Astrocyte (in vitro differentiated cells and primary cell): ENCODE results near the gene SLC2A13. TPM values are rescaled to one million over a fixed set of nuclear protein-coding genes. Genes with fewer than 3 reads are reported as not detected.

Experiments
- DNase-seq: peaks from one replicate; pipeline ENCODE4 v3.0.0-alpha.2; 2010; ENCODE audit warnings: low read depth
- FAIRE-seq: peaks from 2 replicates; lab custom pipeline; 2011; peaks lifted over from hg19 to GRCh38; lab: Jason Lieb, UNC
- H2AFZ ChIP-seq: 2 replicates; pipeline ENCODE4 v1.6.0; 2012; ENCODE audit warnings: low read depth, low read length, inconsistent platforms
- H3K27ac ChIP-seq: 2 replicates; pipeline ENCODE4 v1.5.1; 2011; ENCODE audit warnings: low read depth, low read length, inconsistent platforms
- H3K27me3 ChIP-seq: 2 replicates; pipeline ENCODE4 v1.6.0; 2011; ENCODE audit warnings: low read length, inconsistent platforms; ENCODE audit not compliant: insufficient read depth
- H3K36me3 ChIP-seq: 2 replicates; pipeline ENCODE4 v1.5.1; 2011; ENCODE audit warnings: low read length, inconsistent platforms; ENCODE audit not compliant: insufficient read depth
- H3K4me1 ChIP-seq: 2 replicates; pipeline ENCODE4 v1.5.1; 2011; ENCODE audit warnings: low read length, inconsistent platforms; ENCODE audit not compliant: insufficient read depth
- H3K4me2 ChIP-seq: 2 replicates; pipeline ENCODE4 v1.6.0; 2012; ENCODE audit warnings: low read length, inconsistent platforms
- H3K4me3 ChIP-seq: 2 replicates; pipeline ENCODE4 v1.5.1; 2011; ENCODE audit warnings: low read depth, mild to moderate bottlenecking, low read length, inconsistent platforms; ENCODE audit not compliant: insufficient read depth
- H3K79me2 ChIP-seq: 2 replicates; pipeline ENCODE4 v1.6.0; 2012; ENCODE audit warnings: mild to moderate bottlenecking, low read length, inconsistent platforms; ENCODE audit not compliant: insufficient read depth
- H3K9ac ChIP-seq: 2 replicates; pipeline ENCODE4 v1.6.0; 2012; ENCODE audit warnings: mild to moderate bottlenecking, low read length, inconsistent platforms
- H3K9me3 ChIP-seq: 2 replicates; pipeline ENCODE4 v1.5.1; 2012; ENCODE audit warnings: low read depth, mild to moderate bottlenecking, low read length, inconsistent platforms; ENCODE audit not compliant: insufficient read depth
- H4K20me1 ChIP-seq: 2 replicates; pipeline ENCODE4 v1.6.0; 2012; ENCODE audit warnings: low read length, inconsistent platforms; ENCODE audit not compliant: insufficient read depth
- H3K27ac Mint-ChIP-seq: one replicate; pipeline ENCODE4 v1.8.0; 2021; ENCODE audit warnings: mild to moderate bottlenecking, mixed read lengths; ENCODE audit not compliant: unreplicated experiment
- H3K27me3 Mint-ChIP-seq: one replicate; pipeline ENCODE4 v1.8.0; 2021; ENCODE audit warnings: low read depth, mixed read lengths; ENCODE audit not compliant: unreplicated experiment
- H3K36me3 Mint-ChIP-seq: one replicate; pipeline ENCODE4 v1.8.0; 2021; ENCODE audit warnings: low read depth, mixed read lengths; ENCODE audit not compliant: unreplicated experiment
- H3K4me1 Mint-ChIP-seq: one replicate; pipeline ENCODE4 v1.8.0; 2021; ENCODE audit warnings: low read depth, mixed read lengths; ENCODE audit not compliant: unreplicated experiment
- H3K4me3 Mint-ChIP-seq: one replicate; pipeline ENCODE4 v1.8.0; 2021; ENCODE audit warnings: mild to moderate bottlenecking, moderate library complexity, mixed read lengths; ENCODE audit not compliant: unreplicated experiment
- H3K9me3 Mint-ChIP-seq: one replicate; pipeline ENCODE4 v1.8.0; 2021; ENCODE audit warnings: mild to moderate bottlenecking, mixed read lengths; ENCODE audit not compliant: unreplicated experiment
- EZH2 ChIP-seq: IDR thresholded peaks from 2 replicates; pipeline ENCODE4 v1.6.1; 2012; ENCODE audit warnings: mild to moderate bottlenecking, low read length, inconsistent platforms; ENCODE audit not compliant: insufficient read depth
- total RNA-seq: library from RNA; stranded (reverse); gene quantifications from 2 replicates; pipeline ENCODE4 v1.2.1, GENCODE V29; 2021
- TF ChIP-seq, protein P1 (sequence below): IDR thresholded peaks from 2 replicates; pipeline ENCODE4 v1.5.1; 2011; ENCODE audit warnings: low read depth, mild to moderate bottlenecking, inconsistent platforms, low read length, moderate library complexity; ENCODE audit not compliant: insufficient read depth

SLC2A13 gene
- total RNA-seq, 1 donor from 2014 or later = 10.2 TPM

- Mint-ChIP-seq H3K27ac (no peak overlapping the region), H3K9me3 (no peaks in the 10 kb centered on the region), H3K4me1 (no peaks in the 10 kb centered on the region), H3K27me3 (no peaks in the 10 kb centered on the region), H3K4me3 (no peak overlapping the region), H3K36me3 (no peaks in the 10 kb centered on the region)
- Histone ChIP-seq H3K4me2 (no peak overlapping the region), H3K9me3 (no peaks in the 10 kb centered on the region), H2AFZ (no peak overlapping the region), H3K27me3 (no peaks in the 10 kb centered on the region), H3K79me2 (no peaks in the 10 kb centered on the region), H4K20me1 (no peaks in the 10 kb centered on the region), H3K4me3 (no peak overlapping the region), H3K27ac (no peak overlapping the region), H3K36me3 (no peaks in the 10 kb centered on the region), H3K4me1 (no peaks in the 10 kb centered on the region), H3K9ac (no peak overlapping the region)
- TF ChIP-seq EZH2 = no peak
- TF ChIP-seq, protein P1, sequence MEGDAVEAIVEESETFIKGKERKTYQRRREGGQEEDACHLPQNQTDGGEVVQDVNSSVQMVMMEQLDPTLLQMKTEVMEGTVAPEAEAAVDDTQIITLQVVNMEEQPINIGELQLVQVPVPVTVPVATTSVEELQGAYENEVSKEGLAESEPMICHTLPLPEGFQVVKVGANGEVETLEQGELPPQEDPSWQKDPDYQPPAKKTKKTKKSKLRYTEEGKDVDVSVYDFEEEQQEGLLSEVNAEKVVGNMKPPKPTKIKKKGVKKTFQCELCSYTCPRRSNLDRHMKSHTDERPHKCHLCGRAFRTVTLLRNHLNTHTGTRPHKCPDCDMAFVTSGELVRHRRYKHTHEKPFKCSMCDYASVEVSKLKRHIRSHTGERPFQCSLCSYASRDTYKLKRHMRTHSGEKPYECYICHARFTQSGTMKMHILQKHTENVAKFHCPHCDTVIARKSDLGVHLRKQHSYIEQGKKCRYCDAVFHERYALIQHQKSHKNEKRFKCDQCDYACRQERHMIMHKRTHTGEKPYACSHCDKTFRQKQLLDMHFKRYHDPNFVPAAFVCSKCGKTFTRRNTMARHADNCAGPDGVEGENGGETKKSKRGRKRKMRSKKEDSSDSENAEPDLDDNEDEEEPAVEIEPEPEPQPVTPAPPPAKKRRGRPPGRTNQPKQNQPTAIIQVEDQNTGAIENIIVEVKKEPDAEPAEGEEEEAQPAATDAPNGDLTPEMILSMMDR = no peak
- FAIRE-seq (peak; percentile 13), DNase-seq (no peak)
These were observed 239.7 kb downstream of the SLC2A13 start for GRCh38 chr12:39866135-39866534.

DNA sequence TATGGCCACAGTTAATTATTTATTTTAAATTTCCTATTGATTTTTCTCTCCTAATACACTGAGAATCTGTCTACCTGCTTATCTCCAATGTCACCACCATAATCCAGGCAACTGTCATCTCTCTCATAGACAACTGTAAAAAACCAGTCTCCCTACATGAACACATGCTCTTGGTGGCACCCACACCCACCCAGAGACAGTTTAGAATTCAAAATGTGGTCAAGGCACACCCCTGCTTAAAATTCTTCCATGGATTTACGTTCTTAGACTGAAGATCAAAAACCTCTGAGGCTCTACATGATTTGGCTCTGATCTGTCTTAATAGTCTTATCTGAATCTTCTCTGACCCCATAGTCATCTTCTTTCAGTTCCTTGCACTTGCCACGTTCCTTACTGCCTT, 245.2 kb downstream of the SLC2A13 start:
- H3K9me3 Mint-ChIP-seq = no peaks in the 10 kb centered on the region
- Histone ChIP-seq H3K4me2 (no peak overlapping the region), H3K27ac (no peak overlapping the region), H4K20me1 (no peaks in the 10 kb centered on the region), H2AFZ (no peak overlapping the region), H3K36me3 (no peaks in the 10 kb centered on the region), H3K9ac (no peak overlapping the region), H3K79me2 (no peaks in the 10 kb centered on the region), H3K27me3 (no peaks in the 10 kb centered on the region), H3K4me1 (no peaks in the 10 kb centered on the region), H3K9me3 (no peaks in the 10 kb centered on the region), H3K4me3 (no peak overlapping the region)
- H3K27ac Mint-ChIP-seq = no peak overlapping the region
- no peaks in the 10 kb centered on the region for H3K36me3 Mint-ChIP-seq
- TF ChIP-seq, protein P1 = no peak
- TF ChIP-seq EZH2 = no peak
- no peaks in the 10 kb centered on the region for H3K27me3 Mint-ChIP-seq
- no peak for DNase-seq
- H3K4me3 Mint-ChIP-seq = no peak overlapping the region
- no peak for FAIRE-seq
- H3K4me1 Mint-ChIP-seq = no peaks in the 10 kb centered on the region

- Histone ChIP-seq H3K9ac (no peak overlapping the region), H3K27ac (no peak overlapping the region), H3K79me2 (no peaks in the 10 kb centered on the region), H3K4me3 (no peak overlapping the region), H3K27me3 (no peaks in the 10 kb centered on the region), H3K9me3 (no peaks in the 10 kb centered on the region), H4K20me1 (no peaks in the 10 kb centered on the region), H3K4me2 (no peak overlapping the region), H3K4me1 (no peaks in the 10 kb centered on the region), H2AFZ (no peak overlapping the region), H3K36me3 (no peaks in the 10 kb centered on the region)
- TF ChIP-seq, protein P1 = no peak
- TF ChIP-seq EZH2 = no peak
- DNase-seq (no peak), FAIRE-seq (no peak)
- H3K4me1 Mint-ChIP-seq = no peaks in the 10 kb centered on the region
- H3K36me3 Mint-ChIP-seq = peaks cover 3% of the 10 kb centered on the region
- H3K27ac Mint-ChIP-seq = no peak overlapping the region
- H3K27me3 Mint-ChIP-seq = no peaks in the 10 kb centered on the region
- no peak overlapping the region for H3K4me3 Mint-ChIP-seq
- no peaks in the 10 kb centered on the region for H3K9me3 Mint-ChIP-seq
These were observed 252.9 kb downstream of the SLC2A13 start for GRCh38 chr12:39853003-39853402.
